ENCODE data around the gene TTC7B.

The TTC7B gene

GRCh38 chr14:90571149-90571947 is 244.9 kb downstream of the TTC7B start:
- no peak for DNase-seq

GRCh38 chr14:90570461-90570860 is 245.8 kb downstream of the TTC7B start:
- no peak for DNase-seq

- DNase-seq: no peak
These were observed 246.4 kb downstream of the TTC7B start for GRCh38 chr14:90569606-90570387.

- DNase-seq: no peak
These were observed 247.0 kb downstream of the TTC7B start for GRCh38 chr14:90569201-90569600.

GRCh38 chr14:90568405-90568804 is 247.8 kb downstream of the TTC7B start:
- no peak for DNase-seq

- no peak for DNase-seq
These were observed 248.2 kb downstream of the TTC7B start for GRCh38 chr14:90567991-90568390.

GRCh38 chr14:90567191-90567590 is 249.0 kb downstream of the TTC7B start:
- DNase-seq: no peak

GRCh38 chr14:90566481-90566880 is 249.7 kb downstream of the TTC7B start:
- no peak for DNase-seq

- no peak for DNase-seq
These were observed 251.7 kb downstream of the TTC7B start for GRCh38 chr14:90564496-90564895.

GRCh38 chr14:90562652-90563051 is 253.6 kb downstream of the TTC7B start:
- no peak for DNase-seq

- DNase-seq: no peak
These were observed 254.3 kb downstream of the TTC7B start for GRCh38 chr14:90561920-90562319.

- no peak for DNase-seq
These were observed 255.2 kb downstream of the TTC7B start for GRCh38 chr14:90560991-90561390.

- DNase-seq: no peak
These were observed 255.7 kb downstream of the TTC7B start for GRCh38 chr14:90560558-90560957.

- DNase-seq: no peak
These were observed 256.3 kb downstream of the TTC7B start for GRCh38 chr14:90559811-90560492.

- DNase-seq: no peak
These were observed 257.1 kb downstream of the TTC7B start for GRCh38 chr14:90558983-90559590.

GRCh38 chr14:90558041-90558982 is 257.9 kb downstream of the TTC7B start:
- DNase-seq: no peak

- no peak for DNase-seq
These were observed 258.7 kb downstream of the TTC7B start for GRCh38 chr14:90557516-90557915.

- DNase-seq: no peak
These were observed 259.4 kb downstream of the TTC7B start for GRCh38 chr14:90556666-90557450.

- DNase-seq: no peak
These were observed 260.2 kb downstream of the TTC7B start for GRCh38 chr14:90556012-90556477.

- DNase-seq: no peak
These were observed 260.9 kb downstream of the TTC7B start for GRCh38 chr14:90555126-90556011.

Data from CD4-positive, alpha-beta T cell treated with Interleukin-4 for 4 hours (primary cell).